HepG2 (cell line): ENCODE measurements around the gene ALOXE3. TPM values are rescaled to one million over a fixed set of nuclear protein-coding genes. Genes with fewer than 3 reads are reported as not detected.

Experiments
- BORCS8-MEF2B ChIP-seq: sonication (generic); formaldehyde crosslinking; IDR thresholded peaks from 2 replicates; pipeline ENCODE4 v1.8.0; 2022; ENCODE audit warnings: mild to moderate bottlenecking, missing genetic modification reagents
- CTCF ChIP-seq: sonication (generic); formaldehyde crosslinking; IDR thresholded peaks from 2 replicates; pipeline ENCODE4 v1.5.0; 2020; ENCODE audit warnings: mild to moderate bottlenecking, missing genetic modification reagents, moderate library complexity
- EP300 ChIP-seq, 3 experiments: sonication (generic) in 1 of 3; formaldehyde crosslinking in 1 of 3; IDR thresholded peaks; 2 replicates each; pipeline versions ENCODE4 v1.5.1 to v1.6.1; 2011 to 2020; ENCODE audit warnings: low read depth in 2 of 3, low read length in 2 of 3, borderline replicate concordance in 1 of 3, improper control_type of control experiment in 1 of 3, mild to moderate bottlenecking in 1 of 3, missing genetic modification reagents in 1 of 3, moderate library complexity in 1 of 3
- HNRNPL ChIP-seq: fragments of 200-400 bp; formaldehyde crosslinking; IDR thresholded peaks from 2 replicates; pipeline ENCODE4 v1.6.1; 2017; ENCODE audit warnings: mild to moderate bottlenecking, low read depth, low read length
- IKZF1 ChIP-seq: fragments of 450-650 bp; IDR thresholded peaks from 2 replicates; pipeline ENCODE4 v1.7.1; 2016
- KLF6 ChIP-seq: IDR thresholded peaks from 2 replicates; pipeline ENCODE4 v1.8.0; 2016; ENCODE audit warnings: missing biosample characterization, missing genetic modification reagents
- MXD4 ChIP-seq: IDR thresholded peaks from 2 replicates; pipeline ENCODE4 v1.6.1; 2016; ENCODE audit warnings: mild to moderate bottlenecking, missing biosample characterization, missing genetic modification reagents
- NR2F6 ChIP-seq, 2 experiments: IDR thresholded peaks; 2 replicates each; pipeline ENCODE4 v1.6.1; 2016; ENCODE audit warnings: antibody characterized with exemption in 1 of 2, mild to moderate bottlenecking in 1 of 2
- RAD21 ChIP-seq: fragments of 450-650 bp; formaldehyde crosslinking; IDR thresholded peaks from 2 replicates; pipeline ENCODE4 v1.5.0; 2020; ENCODE audit warnings: mild to moderate bottlenecking
- SRY ChIP-seq: sonication (generic); formaldehyde crosslinking; IDR thresholded peaks from 2 replicates; pipeline ENCODE4 v1.8.0; 2022; ENCODE audit warnings: mild to moderate bottlenecking, missing genetic modification reagents
- ZFY ChIP-seq: sonication (generic); formaldehyde crosslinking; IDR thresholded peaks from 2 replicates; pipeline ENCODE4 v1.4.0; 2020; ENCODE audit warnings: missing genetic modification reagents
- ZNF24 ChIP-seq: fragments of 450-650 bp; IDR thresholded peaks from 2 replicates; pipeline ENCODE4 v1.6.1; 2017; ENCODE audit warnings: antibody characterized with exemption, mild to moderate bottlenecking
- ZNF30 ChIP-seq: sonication (generic); formaldehyde crosslinking; IDR thresholded peaks from 2 replicates; pipeline ENCODE4 v1.5.0; 2020; ENCODE audit warnings: mild to moderate bottlenecking, missing genetic modification reagents
- ZNF317 ChIP-seq: sonication (generic); formaldehyde crosslinking; IDR thresholded peaks from 2 replicates; pipeline ENCODE4 v1.5.0; 2020; ENCODE audit warnings: mild to moderate bottlenecking, missing genetic modification reagents
- ZNF331 ChIP-seq: sonication (generic); formaldehyde crosslinking; IDR thresholded peaks from 2 replicates; pipeline ENCODE4 v1.4.0; 2020; ENCODE audit warnings: missing genetic modification reagents
- ZNF562 ChIP-seq: sonication (generic); formaldehyde crosslinking; IDR thresholded peaks from 2 replicates; pipeline ENCODE4 v1.8.0; 2022; ENCODE audit warnings: missing genetic modification reagents, borderline replicate concordance
- ZNF607 ChIP-seq: sonication (generic); formaldehyde crosslinking; IDR thresholded peaks from 2 replicates; pipeline ENCODE4 v1.5.1; 2020; ENCODE audit warnings: missing genetic modification reagents, mild to moderate bottlenecking, borderline replicate concordance
- ZNF614 ChIP-seq: IDR thresholded peaks from 2 replicates; pipeline ENCODE4 v1.6.1; 2018; ENCODE audit warnings: missing biosample characterization, missing genetic modification reagents, inconsistent platforms, borderline replicate concordance
- ZNF780A ChIP-seq: sonication (generic); formaldehyde crosslinking; IDR thresholded peaks from 2 replicates; pipeline ENCODE4 v1.8.0; 2022; ENCODE audit warnings: mild to moderate bottlenecking, missing genetic modification reagents, moderate library complexity
- ZNF800 ChIP-seq: sonication (generic); formaldehyde crosslinking; IDR thresholded peaks from 2 replicates; pipeline ENCODE4 v1.4.0; 2020; ENCODE audit warnings: missing genetic modification reagents
- ZSCAN25 ChIP-seq: sonication (generic); formaldehyde crosslinking; IDR thresholded peaks from 2 replicates; pipeline ENCODE4 v1.8.0; 2022; ENCODE audit warnings: mild to moderate bottlenecking, missing genetic modification reagents
- polyA plus RNA-seq, 8 experiments: library from polyadenylated mRNA; depleted of rRNA in 3 of 8; stranded (reverse) in 7 of 8; unstranded in 1 of 8; fragments of >200 nt; fragmentation: Illumina TruSeq in 4 of 8; extraction: Trizol in 4 of 8; gene quantifications; 2 replicates each; pipeline versions ENCODE4 v1.2.1 to v1.2.3, GENCODE V29; 2011 to 2016; ENCODE audit warnings: low read depth in 4 of 8, missing spikeins in 1 of 8, mixed read lengths in 1 of 8; ENCODE audit not compliant: insufficient read depth in 1 of 8
- total RNA-seq, 5 experiments: library from RNA; depleted of rRNA; stranded (reverse); fragments of >200 nt; fragmentation: Illumina TruSeq; extraction: Trizol; gene quantifications; 2 replicates each; pipeline ENCODE4 v1.2.3, GENCODE V29; 2016; ENCODE audit warnings: low read depth in 1 of 5
- TF ChIP-seq, protein P1 (sequence below): sonication (generic); formaldehyde crosslinking; IDR thresholded peaks from 2 replicates; pipeline ENCODE4 v1.8.1; 2023; ENCODE audit warnings: mild to moderate bottlenecking, moderate library complexity, missing genetic modification reagents
- TF ChIP-seq, protein P2 (sequence below): IDR thresholded peaks from 2 replicates; pipeline ENCODE4 v1.6.1; 2012; ENCODE audit warnings: inconsistent platforms
- TF ChIP-seq, protein P3 (sequence below): sonication (generic); formaldehyde crosslinking; IDR thresholded peaks from 2 replicates; pipeline ENCODE4 v1.4.0; 2020; ENCODE audit warnings: missing genetic modification reagents

The ALOXE3 gene
- total and polyA plus RNA-seq, 2 of the 13 experiments (the other 11 are each of a cell fraction or from before 2014, with no cell fraction given), result 0.07 TPM; not detected in 1

DNA sequence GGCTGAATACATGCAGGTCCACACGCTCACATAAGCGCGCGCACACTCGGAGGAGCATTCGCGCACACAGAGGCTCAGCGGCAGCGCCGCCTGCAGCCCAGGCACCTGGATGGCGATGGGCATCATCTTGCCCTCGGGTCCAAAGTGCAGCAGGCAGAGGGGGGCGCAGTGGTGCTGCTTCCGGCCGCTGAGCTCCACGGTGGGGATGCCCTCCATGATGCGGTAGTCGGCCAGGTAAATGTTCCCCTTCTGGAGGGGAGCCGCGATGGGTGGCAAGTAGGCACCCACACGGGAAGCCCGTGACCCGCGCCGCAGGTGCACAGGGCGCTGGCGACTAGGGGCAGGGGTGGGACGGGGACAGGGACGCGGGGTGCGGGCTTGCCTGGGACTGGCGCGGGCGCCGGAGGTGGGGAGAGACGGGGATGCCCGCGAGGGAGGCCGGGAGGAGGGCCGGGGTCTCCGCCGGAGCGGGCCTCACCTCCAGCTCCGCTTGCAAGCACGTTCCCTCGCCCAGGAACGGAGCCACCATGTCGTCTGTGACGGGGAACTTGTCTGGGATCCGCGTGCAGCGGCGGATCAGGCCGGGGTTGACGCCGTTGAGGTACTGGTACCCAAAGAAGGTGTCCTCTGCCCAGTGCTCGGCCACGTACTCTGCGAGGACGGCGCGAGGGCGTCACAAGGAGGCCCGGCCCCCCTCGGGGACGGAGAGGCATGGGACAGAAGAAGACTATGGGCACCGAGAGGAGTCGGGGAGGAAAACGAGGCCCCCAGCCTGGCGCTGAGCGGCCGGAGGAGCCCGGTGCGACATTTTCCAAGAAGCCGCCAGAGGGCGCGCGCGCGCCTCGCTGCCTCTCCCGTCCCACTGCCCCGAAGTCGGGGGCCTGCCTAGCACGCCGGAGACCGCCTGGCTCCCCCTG lies 38.8 kb downstream of the ALOXE3 start (continued):
- TF ChIP-seq ZNF607, result peak; percentile 42; the same call in 1 of the 2 replicates
- TF ChIP-seq ZNF562, result no peak
- TF ChIP-seq ZNF780A (CRISPR knock-in tag), result 0 out of 2 replicates have a peak, but pooled peaks have one; percentile 26
- TF ChIP-seq SRY (CRISPR knock-in tag), result no peak
- no peak for TF ChIP-seq ZNF24
- no peak for TF ChIP-seq EP300 (IDR thresholded peaks at IDR 0.05; ENCODE audit: low read depth in 2 of 2, low read length in 2 of 2)
- no peak for TF ChIP-seq EP300 (CRISPR knock-in tag; IDR thresholded peaks at IDR 0.05; ENCODE audit: borderline replicate concordance)
- peak; percentile 28; the same call in 1 of the 2 replicates for TF ChIP-seq ZNF800 (CRISPR knock-in tag)
- TF ChIP-seq ZNF30 (CRISPR knock-in tag), result 0 out of 2 replicates have a peak, but pooled peaks have one; percentile 45
- TF ChIP-seq MXD4 (CRISPR knock-in tag), result no peak
- TF ChIP-seq CTCF (CRISPR knock-in tag), result peak; percentile 87
- no peak for TF ChIP-seq IKZF1
- TF ChIP-seq, protein P1, sequence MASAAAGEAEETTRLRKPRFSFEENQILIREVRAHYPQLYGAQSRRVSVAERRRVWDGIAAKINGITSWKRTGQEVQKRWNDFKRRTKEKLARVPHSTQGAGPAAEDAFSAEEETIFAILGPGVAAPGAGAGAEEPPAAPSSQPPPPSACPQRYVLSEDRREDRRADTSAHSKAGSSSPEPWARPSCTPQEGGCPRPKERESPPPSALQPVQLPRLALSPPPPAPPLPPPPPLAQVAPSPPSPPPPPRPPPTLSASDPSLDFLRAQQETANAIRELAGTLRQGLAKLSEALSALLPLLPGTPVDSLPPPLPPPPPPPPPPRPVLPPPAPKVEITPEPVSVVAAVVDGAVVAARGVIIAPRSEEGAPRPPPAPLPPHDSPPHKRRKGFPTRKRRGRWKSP (CRISPR knock-in tag), result no peak
- no peak for TF ChIP-seq ZNF317 (CRISPR knock-in tag)
- TF ChIP-seq ZSCAN25, result no peak; the same call in 1 of the 2 replicates
- TF ChIP-seq, protein P2, sequence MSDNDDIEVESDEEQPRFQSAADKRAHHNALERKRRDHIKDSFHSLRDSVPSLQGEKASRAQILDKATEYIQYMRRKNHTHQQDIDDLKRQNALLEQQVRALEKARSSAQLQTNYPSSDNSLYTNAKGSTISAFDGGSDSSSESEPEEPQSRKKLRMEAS, result peak; percentile 59
- no peak for TF ChIP-seq ZNF614 (CRISPR knock-in tag)
- no peak for TF ChIP-seq BORCS8-MEF2B
- peak; percentile 66 for TF ChIP-seq RAD21 (CRISPR knock-in tag)
- peak; percentile 33; the same call in 1 of the 2 replicates for TF ChIP-seq KLF6 (CRISPR knock-in tag)
- TF ChIP-seq ZNF331 (CRISPR knock-in tag), result no peak
- TF ChIP-seq, protein P3, sequence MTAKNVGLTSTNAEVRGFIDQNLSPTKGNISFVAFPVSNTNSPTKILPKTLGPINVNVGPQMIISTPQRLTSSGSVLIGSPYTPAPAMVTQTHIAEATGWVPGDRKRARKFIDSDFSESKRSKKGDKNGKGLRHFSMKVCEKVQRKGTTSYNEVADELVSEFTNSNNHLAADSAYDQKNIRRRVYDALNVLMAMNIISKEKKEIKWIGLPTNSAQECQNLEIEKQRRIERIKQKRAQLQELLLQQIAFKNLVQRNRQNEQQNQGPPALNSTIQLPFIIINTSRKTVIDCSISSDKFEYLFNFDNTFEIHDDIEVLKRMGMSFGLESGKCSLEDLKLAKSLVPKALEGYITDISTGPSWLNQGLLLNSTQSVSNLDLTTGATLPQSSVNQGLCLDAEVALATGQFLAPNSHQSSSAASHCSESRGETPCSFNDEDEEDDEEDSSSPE (CRISPR knock-in tag), result no peak; the same call in 1 of the 2 replicates
- TF ChIP-seq HNRNPL, result peak; percentile 98
- TF ChIP-seq ZFY, result peak; percentile 48
- TF ChIP-seq NR2F6 (IDR thresholded peaks at IDR 0.05), result no peak
- TF ChIP-seq NR2F6 (CRISPR knock-in tag; IDR thresholded peaks at IDR 0.05), result 0 out of 2 replicates have a peak, but pooled peaks have one; percentile 32
